ENCODE data around the gene MBD1. TPM values are rescaled to one million over a fixed set of nuclear protein-coding genes. Genes with fewer than 3 reads are reported as not detected.

Gene MBD1
- total RNA-seq, 2 donors from 2014 or later = 47.9 to 77.1 TPM

GRCh38 chr18:50274044-50274442 is 7.3 kb downstream of the MBD1 start:
- DNase-seq (ENCODE audit: low spot score) = no peak
- H3K4me1 ChIP-seq = peaks cover 0 to 3% of the 10 kb centered on the region in 2 donors
- no peaks in the 10 kb centered on the region for H3K27me3 ChIP-seq
- H3K36me3 ChIP-seq = peaks cover 85% of the 10 kb centered on the region
- TF ChIP-seq CTCF (IDR thresholded peaks at IDR 0.05) = no peak
- no peaks in the 10 kb centered on the region for H3K9me3 ChIP-seq
- H3K4me3 ChIP-seq = no peak overlapping the region
- H3K27ac ChIP-seq = no peak overlapping the region

DNA sequence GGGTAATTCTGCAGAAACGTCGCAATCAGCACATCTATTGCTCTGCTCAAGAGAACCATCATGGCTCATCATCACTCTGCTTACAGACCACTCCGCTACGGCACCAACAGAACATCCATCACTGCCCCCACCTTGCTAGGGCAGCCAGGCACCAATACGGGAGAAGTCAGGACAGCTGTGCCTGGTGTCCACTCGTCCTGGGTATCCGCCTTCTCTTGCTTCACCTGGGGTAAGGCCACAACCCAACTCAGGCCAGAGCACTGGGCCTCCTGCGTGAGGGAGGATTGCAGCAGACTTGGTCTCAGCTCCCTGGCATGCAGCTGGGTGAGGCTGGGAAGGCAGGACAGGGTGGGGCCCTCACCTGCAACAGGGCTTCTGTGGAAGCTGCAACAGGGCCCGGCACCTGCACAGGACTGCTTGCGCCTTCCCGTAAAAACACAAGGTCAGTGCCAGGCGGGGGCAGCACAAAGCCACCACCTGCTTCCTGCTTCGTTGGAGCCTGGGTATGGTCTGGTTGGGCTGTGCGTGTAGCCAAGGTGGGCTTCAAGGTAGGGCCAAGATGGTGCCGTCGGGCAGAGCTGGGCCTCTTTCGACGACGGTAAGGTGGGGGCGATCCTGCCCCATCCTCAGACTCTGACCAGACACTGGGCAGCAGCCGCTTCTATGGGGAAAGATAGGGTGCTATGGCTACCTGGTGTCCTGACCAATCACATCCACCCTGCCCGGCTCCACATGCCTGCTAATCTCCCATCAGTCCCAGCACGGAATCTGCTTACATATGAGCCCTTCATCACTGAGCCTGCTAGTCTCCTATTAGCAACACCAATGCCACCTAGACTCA is 7.9 kb downstream of the MBD1 start:
- H3K27me3 ChIP-seq = no peaks in the 10 kb centered on the region
- no peaks in the 10 kb centered on the region for H3K9me3 ChIP-seq
- no peak overlapping the region for H3K4me3 ChIP-seq
- H3K27ac ChIP-seq = no peak overlapping the region
- H3K4me1 ChIP-seq = peaks cover 0 to 2% of the 10 kb centered on the region in 2 donors
- TF ChIP-seq CTCF (IDR thresholded peaks at IDR 0.05) = no peak
- H3K36me3 ChIP-seq = peaks cover 85% of the 10 kb centered on the region
- DNase-seq (ENCODE audit: low spot score) = no peak

DNA sequence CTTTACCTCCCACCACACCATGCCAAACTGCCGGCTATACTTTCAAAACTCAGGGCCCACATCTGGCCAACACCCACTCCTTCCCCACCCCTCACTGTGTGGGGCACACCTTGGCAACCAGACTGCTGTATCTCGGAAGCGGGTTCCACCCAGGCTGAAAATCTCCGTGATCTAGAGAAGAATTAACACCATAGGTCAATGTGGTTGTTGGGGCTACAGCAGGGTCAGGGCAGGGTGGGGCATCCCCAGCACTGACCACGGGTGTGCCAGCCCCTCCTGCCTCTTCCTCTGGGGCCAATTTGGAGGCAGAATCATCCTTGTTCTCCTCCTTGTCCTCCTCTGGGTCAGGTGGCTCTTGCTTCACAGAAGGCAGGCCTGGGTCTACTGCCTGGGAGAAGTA is 8.8 kb downstream of the MBD1 start:
- Histone ChIP-seq H3K36me3 (peaks cover 79% of the 10 kb centered on the region), H3K9me3 (no peaks in the 10 kb centered on the region), H3K4me3 (no peak overlapping the region), H3K4me1 (peaks cover 0 to 9% of the 10 kb centered on the region in 2 donors), H3K27me3 (no peaks in the 10 kb centered on the region), H3K27ac (no peak overlapping the region)
- no peak for DNase-seq (ENCODE audit: low spot score)
- TF ChIP-seq CTCF (IDR thresholded peaks at IDR 0.05) = no peak

DNA sequence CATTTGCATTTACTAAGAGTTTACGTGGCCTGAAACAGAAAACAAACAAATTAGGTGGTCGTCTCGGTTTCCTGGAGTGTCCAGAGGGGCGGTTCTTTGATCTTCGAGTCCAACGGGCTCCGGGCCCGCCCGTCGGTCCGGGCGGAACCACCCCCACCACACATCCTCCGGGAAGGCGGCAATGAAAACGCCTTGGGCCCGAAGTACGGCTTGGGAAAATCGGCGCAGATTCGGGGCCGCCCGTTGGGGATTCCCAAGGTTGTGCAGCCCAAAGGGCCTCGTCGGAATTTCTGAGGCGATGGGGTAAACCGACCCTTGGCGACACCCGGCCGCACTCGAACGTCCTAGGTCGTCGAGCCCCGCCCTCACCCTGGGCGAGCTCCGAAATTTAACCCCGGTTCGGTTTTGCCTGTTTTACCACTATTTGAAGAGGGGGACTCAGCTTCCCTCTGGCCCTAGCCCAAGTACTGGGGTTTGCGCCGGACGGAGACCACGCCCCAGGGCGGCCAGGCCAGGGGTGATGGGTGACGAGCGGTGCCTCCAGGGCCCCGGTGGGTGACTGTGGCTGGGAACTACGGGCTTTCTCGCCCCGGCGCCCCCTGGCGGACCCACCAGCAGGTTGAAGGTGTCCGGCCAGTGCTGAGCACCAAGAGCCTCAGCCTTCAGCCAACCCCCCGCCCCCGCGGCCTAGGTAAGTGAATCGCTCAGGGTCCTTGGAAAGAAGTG is 13.1 kb downstream of the MBD1 start:
- TF ChIP-seq CTCF (IDR thresholded peaks at IDR 0.05) = peak; percentile 76 to 80
- H3K9me3 ChIP-seq = no peaks in the 10 kb centered on the region
- DNase-seq (ENCODE audit: low spot score) = peak; percentile 83
- peaks cover 0 to 29% of the 10 kb centered on the region in 2 donors for H3K4me1 ChIP-seq
- H3K27me3 ChIP-seq = no peaks in the 10 kb centered on the region
- peak overlapping the region; percentile 46 to 57 for H3K4me3 ChIP-seq
- peak overlapping the region; percentile 74 to 81 for H3K27ac ChIP-seq
- H3K36me3 ChIP-seq = peaks cover 36% of the 10 kb centered on the region

GRCh38 chr18:50266248-50266704 is 15.0 kb downstream of the MBD1 start, which contains the start of gene CFAP53:
Gene CFAP53, minus strand, starts transcription at chr18:50266495. Its CDS starts 91 bp downstream, at chr18:50266404.
- no peaks in the 10 kb centered on the region for H3K27me3 ChIP-seq
- H3K9me3 ChIP-seq = no peaks in the 10 kb centered on the region
- DNase-seq (ENCODE audit: low spot score) = peak; percentile 92
- H3K36me3 ChIP-seq = peaks cover 17% of the 10 kb centered on the region
- peaks cover 0 to 29% of the 10 kb centered on the region in 2 donors for H3K4me1 ChIP-seq
- no peak for TF ChIP-seq CTCF (IDR thresholded peaks at IDR 0.05)
- peak within 1 kb of the TSS; percentile 63 to 68 for H3K4me3 ChIP-seq
- H3K27ac ChIP-seq = peak within 1 kb of the TSS; percentile 27 to 66
